LNCaP clone FGC (cell line): ENCODE results near the gene MAP3K7CL.

Experiments used
- DNase-seq: peaks from one replicate; pipeline ENCODE4 v3.0.0-alpha.2; 2011; ENCODE audit warnings: low read depth
- H3K4me3 ChIP-seq: 2 replicates; pipeline ENCODE4 v1.5.1; 2011; ENCODE audit warnings: mild to moderate bottlenecking, low read depth, low read length, control low read depth
- CTCF ChIP-seq: IDR thresholded peaks from 2 replicates; pipeline ENCODE4 v1.5.1; 2012; ENCODE audit warnings: mild to moderate bottlenecking; ENCODE audit not compliant: control insufficient read depth, insufficient read depth; ENCODE audit errors: extremely low read depth

MAP3K7CL gene

GRCh38 chr21:29205009-29205408 is 74.6 kb downstream of the MAP3K7CL start:
- H3K4me3 ChIP-seq, result no peak overlapping the region
- no peak for TF ChIP-seq CTCF
- no peak for DNase-seq

GRCh38 chr21:29205988-29206387 is 75.5 kb downstream of the MAP3K7CL start:
- TF ChIP-seq CTCF, result no peak
- no peak overlapping the region for H3K4me3 ChIP-seq
- DNase-seq, result no peak

- TF ChIP-seq CTCF, result no peak
- no peak for DNase-seq
- no peak overlapping the region for H3K4me3 ChIP-seq
These were observed 76.0 kb downstream of the MAP3K7CL start for GRCh38 chr21:29206445-29206844.

- no peak for TF ChIP-seq CTCF
- no peak for DNase-seq
- H3K4me3 ChIP-seq, result no peak overlapping the region
These were observed 76.8 kb downstream of the MAP3K7CL start for GRCh38 chr21:29207201-29207600.

GRCh38 chr21:29208044-29208681 is 77.7 kb downstream of the MAP3K7CL start:
- no peak overlapping the region for H3K4me3 ChIP-seq
- TF ChIP-seq CTCF, result no peak
- no peak for DNase-seq

- no peak overlapping the region for H3K4me3 ChIP-seq
- TF ChIP-seq CTCF, result no peak
- no peak for DNase-seq
These were observed 78.2 kb downstream of the MAP3K7CL start for GRCh38 chr21:29208682-29209059.

- TF ChIP-seq CTCF, result no peak
- H3K4me3 ChIP-seq, result no peak overlapping the region
- DNase-seq, result no peak
These were observed 79.3 kb downstream of the MAP3K7CL start for GRCh38 chr21:29209696-29210095.
